Neuronal stem cell (in vitro differentiated cells): ENCODE data around the gene PCDHB11.
A peak's percentile ranks its signal among the peaks of the same experiment; 100 is the strongest.
"Not testable (repeated sequence)": the region's sequence is repeated elsewhere in the genome, so short reads cannot be mapped to it uniquely, and the experiment has no call there.

Experiments
- DNase-seq: peaks from one replicate; pipeline ENCODE4 v3.0.0-alpha.2; 2013; ENCODE audit warnings: low spot score
- H2AFZ ChIP-seq: one replicate; pipeline ENCODE4 v1.6.1; 2013; ENCODE audit warnings: mild to moderate bottlenecking, low read length, inconsistent platforms
- H2AK5ac ChIP-seq: 2 replicates; pipeline ENCODE4 v1.6.1; 2013; ENCODE audit warnings: low read depth, mild to moderate bottlenecking, inconsistent platforms, low read length, moderate library complexity, mixed read lengths
- H2BK120ac ChIP-seq: 2 replicates; pipeline ENCODE4 v1.6.1; 2013; ENCODE audit warnings: low read depth, mild to moderate bottlenecking, inconsistent platforms, low read length, moderate library complexity, mixed read lengths
- H2BK12ac ChIP-seq: one replicate; pipeline ENCODE4 v1.6.1; 2013; ENCODE audit warnings: low read length, inconsistent platforms
- H2BK15ac ChIP-seq: 2 replicates; pipeline ENCODE4 v1.6.1; 2013; ENCODE audit warnings: mild to moderate bottlenecking, low read length, inconsistent platforms, mixed read lengths
- H2BK5ac ChIP-seq: one replicate; pipeline ENCODE4 v1.6.1; 2013; ENCODE audit warnings: inconsistent platforms, mild to moderate bottlenecking, low read length, moderate library complexity
- H3K14ac ChIP-seq: one replicate; pipeline ENCODE4 v1.6.1; 2013; ENCODE audit warnings: low read length, inconsistent platforms
- H3K18ac ChIP-seq: 2 replicates; pipeline ENCODE4 v1.6.1; 2013; ENCODE audit warnings: low read length, inconsistent platforms
- H3K23ac ChIP-seq: 2 replicates; pipeline ENCODE4 v1.6.1; 2013; ENCODE audit warnings: low read depth, mild to moderate bottlenecking, mixed read lengths, low read length, inconsistent platforms; ENCODE audit not compliant: poor library complexity
- H3K27ac ChIP-seq: replicated peaks from 3 replicates; pipeline ENCODE4 v1.5.1; 2013; ENCODE audit warnings: low read length, inconsistent platforms
- H3K27me3 ChIP-seq, 3 experiments: 2 replicates each; pipeline ENCODE4 v1.6.1; 2013; ENCODE audit warnings: low read length in 3 of 3, mild to moderate bottlenecking in 2 of 3, inconsistent platforms in 1 of 3, low read depth in 1 of 3, mixed read lengths in 1 of 3, moderate library complexity in 1 of 3; ENCODE audit not compliant: control insufficient read depth in 3 of 3, insufficient read depth in 3 of 3
- H3K36me3 ChIP-seq, 2 donors: replicated peaks in 1 of 2; 2 replicates each; pipeline ENCODE4 v1.6.1; 2013; ENCODE audit warnings: low read length in 2 of 2; ENCODE audit not compliant: control insufficient read depth in 2 of 2, insufficient read depth in 2 of 2
- H3K4ac ChIP-seq: 2 replicates; pipeline ENCODE4 v1.6.1; 2013; ENCODE audit warnings: inconsistent platforms, mild to moderate bottlenecking, low read length, moderate library complexity
- H3K4me1 ChIP-seq, 2 donors: 1 replicate in 1 of 2; 2 replicates in 1 of 2; pipeline ENCODE4 v1.6.1; 2013; ENCODE audit warnings: low read length in 2 of 2, low read depth in 1 of 2; ENCODE audit not compliant: control insufficient read depth in 2 of 2, insufficient read depth in 1 of 2
- H3K4me2 ChIP-seq: one replicate; pipeline ENCODE4 v1.6.1; 2013; ENCODE audit warnings: mild to moderate bottlenecking, low read length, inconsistent platforms; ENCODE audit not compliant: insufficient read depth, poor library complexity, severe bottlenecking
- H3K4me3 ChIP-seq, 2 donors: 2 replicates each; pipeline ENCODE4 v1.5.1; 2013; ENCODE audit warnings: low read length in 2 of 2, mild to moderate bottlenecking in 2 of 2, inconsistent platforms in 1 of 2, moderate library complexity in 1 of 2
- H3K79me1 ChIP-seq: one replicate; pipeline ENCODE4 v1.6.1; 2013; ENCODE audit warnings: low read depth, mild to moderate bottlenecking, inconsistent platforms, low read length, moderate library complexity
- H3K9ac ChIP-seq: one replicate; pipeline ENCODE4 v1.6.1; 2013; ENCODE audit warnings: mild to moderate bottlenecking, low read depth, low read length, inconsistent platforms; ENCODE audit not compliant: poor library complexity
- H3K9me3 ChIP-seq, 2 donors: replicated peaks in 1 of 2; 2 replicates each; pipeline versions ENCODE3 to v1.6.1; 2013; ENCODE audit warnings: low read length in 2 of 2, mild to moderate bottlenecking in 2 of 2, inconsistent platforms in 1 of 2, low read depth in 1 of 2, mixed read lengths in 1 of 2, moderate library complexity in 1 of 2; ENCODE audit not compliant: control insufficient read depth in 2 of 2, insufficient read depth in 1 of 2
- H4K8ac ChIP-seq: one replicate; pipeline ENCODE4 v1.6.1; 2013; ENCODE audit warnings: low read depth, mild to moderate bottlenecking, inconsistent platforms, low read length, moderate library complexity
- H4K91ac ChIP-seq: one replicate; pipeline ENCODE4 v1.6.1; 2013; ENCODE audit warnings: low read length, low read depth, mild to moderate bottlenecking, inconsistent platforms; ENCODE audit not compliant: poor library complexity
- WGBS, 2 donors: extraction: QIAGEN DNeasy Blood & Tissue Kit; methylation state at CpG; one replicate each; pipeline ENCODE4 v1.1.7; 2013; ENCODE audit warnings: missing lambda C conversion rate in 2 of 2, mixed read lengths in 1 of 2; ENCODE audit not compliant: insufficient read length in 2 of 2, insufficient replicate concordance in 1 of 2; ENCODE audit errors: extremely low coverage in 2 of 2; 5-methylcytosine and 5-hydroxymethylcytosine counted together

Gene PCDHB11

GRCh38 chr5:141151632-141152031 lies 47.8 kb upstream of the PCDHB11 start:
- not testable (repeated sequence) for H2BK12ac ChIP-seq, H2AFZ ChIP-seq, H3K4me3 ChIP-seq, H2BK120ac ChIP-seq, H3K9ac ChIP-seq, H2BK15ac ChIP-seq, H3K79me1 ChIP-seq, H3K27ac ChIP-seq, H3K4me1 ChIP-seq, H3K14ac ChIP-seq, H2AK5ac ChIP-seq, H3K18ac ChIP-seq, H4K91ac ChIP-seq, H3K4ac ChIP-seq, DNase-seq, H3K27me3 ChIP-seq, H4K8ac ChIP-seq, H3K36me3 ChIP-seq, H3K23ac ChIP-seq, H2BK5ac ChIP-seq, H3K4me2 ChIP-seq
- WGBS, 2 donors: no CpG with 5 or more reads among the region's 41 CpGs
- H3K9me3 ChIP-seq: peaks cover 8 to 14% of the 10 kb centered on the region in 2 donors

- H3K9ac ChIP-seq, H2AK5ac ChIP-seq, H3K14ac ChIP-seq, H3K79me1 ChIP-seq, DNase-seq, H3K4me3 ChIP-seq, H3K27me3 ChIP-seq, H3K27ac ChIP-seq, H2BK120ac ChIP-seq, H4K91ac ChIP-seq, H3K4ac ChIP-seq, H3K4me2 ChIP-seq, H4K8ac ChIP-seq, H3K4me1 ChIP-seq, H3K23ac ChIP-seq, H3K36me3 ChIP-seq, H2BK12ac ChIP-seq, H2AFZ ChIP-seq, H3K18ac ChIP-seq, H2BK15ac ChIP-seq, H2BK5ac ChIP-seq: not testable (repeated sequence)
- WGBS, 2 donors: no CpG with 5 or more reads among the region's 36 CpGs
- peaks cover 8 to 14% of the 10 kb centered on the region in 2 donors for H3K9me3 ChIP-seq
These were observed 47.3 kb upstream of the PCDHB11 start for GRCh38 chr5:141152096-141152495.

GRCh38 chr5:141155540-141156374 lies 43.7 kb upstream of the PCDHB11 start:
- no peak overlapping the region for H2BK12ac ChIP-seq

GRCh38 chr5:141157356-141157755 lies 42.1 kb upstream of the PCDHB11 start:
- H2BK15ac ChIP-seq, H3K14ac ChIP-seq, H3K27ac ChIP-seq, H3K9me3 ChIP-seq, H2BK5ac ChIP-seq, H2BK120ac ChIP-seq, H3K36me3 ChIP-seq, H3K27me3 ChIP-seq, DNase-seq, H3K79me1 ChIP-seq, H3K4me1 ChIP-seq, H2BK12ac ChIP-seq, H3K4ac ChIP-seq, H4K91ac ChIP-seq, H3K18ac ChIP-seq, H3K9ac ChIP-seq, H4K8ac ChIP-seq, H3K4me2 ChIP-seq, H2AK5ac ChIP-seq, H3K4me3 ChIP-seq, H2AFZ ChIP-seq, H3K23ac ChIP-seq: not testable (repeated sequence)
- no CpG with 5 or more reads among the region's 38 CpGs for WGBS, 2 donors

More at GRCh38 chr5:141155540-141156374, 43.7 kb upstream of the PCDHB11 start:
- Histone ChIP-seq H3K18ac (no peak overlapping the region), H3K4me1 (no peaks in the 10 kb centered on the region), H3K9ac (no peak overlapping the region), H3K14ac (no peak overlapping the region), H3K4ac (no peak overlapping the region), H3K36me3 (no peaks in the 10 kb centered on the region), H3K4me2 (peak overlapping the region; percentile 21), H3K27ac (no peak overlapping the region), H3K23ac (no peak overlapping the region), H3K9me3 (peaks cover 7 to 13% of the 10 kb centered on the region in 2 donors), H3K4me3 (no peak overlapping the region), H2AFZ (no peak overlapping the region), H2AK5ac (no peak overlapping the region), H3K79me1 (no peaks in the 10 kb centered on the region), H4K91ac (no peak overlapping the region), H2BK5ac (no peak overlapping the region), H4K8ac (no peak overlapping the region), H3K27me3 (no peaks in the 10 kb centered on the region), H2BK15ac (no peak overlapping the region), H2BK120ac (no peak overlapping the region)
- DNase-seq: no peak
- no CpG with 5 or more reads among the region's 21 CpGs for WGBS, 2 donors
